Neuronal stem cell (in vitro differentiated cells): ENCODE data around the gene FLVCR2.

Experiments used
- DNase-seq: peaks from one replicate; pipeline ENCODE4 v3.0.0-alpha.2; 2013; ENCODE audit warnings: low spot score
- H2AFZ ChIP-seq: one replicate; pipeline ENCODE4 v1.6.1; 2013; ENCODE audit warnings: mild to moderate bottlenecking, low read length, inconsistent platforms
- H2AK5ac ChIP-seq: 2 replicates; pipeline ENCODE4 v1.6.1; 2013; ENCODE audit warnings: low read depth, mild to moderate bottlenecking, inconsistent platforms, low read length, moderate library complexity, mixed read lengths
- H2BK120ac ChIP-seq: 2 replicates; pipeline ENCODE4 v1.6.1; 2013; ENCODE audit warnings: low read depth, mild to moderate bottlenecking, inconsistent platforms, low read length, moderate library complexity, mixed read lengths
- H2BK12ac ChIP-seq: one replicate; pipeline ENCODE4 v1.6.1; 2013; ENCODE audit warnings: low read length, inconsistent platforms
- H2BK15ac ChIP-seq: 2 replicates; pipeline ENCODE4 v1.6.1; 2013; ENCODE audit warnings: mild to moderate bottlenecking, low read length, inconsistent platforms, mixed read lengths
- H2BK5ac ChIP-seq: one replicate; pipeline ENCODE4 v1.6.1; 2013; ENCODE audit warnings: inconsistent platforms, mild to moderate bottlenecking, low read length, moderate library complexity
- H3K14ac ChIP-seq: one replicate; pipeline ENCODE4 v1.6.1; 2013; ENCODE audit warnings: low read length, inconsistent platforms
- H3K18ac ChIP-seq: 2 replicates; pipeline ENCODE4 v1.6.1; 2013; ENCODE audit warnings: low read length, inconsistent platforms
- H3K23ac ChIP-seq: 2 replicates; pipeline ENCODE4 v1.6.1; 2013; ENCODE audit warnings: low read depth, mild to moderate bottlenecking, mixed read lengths, low read length, inconsistent platforms; ENCODE audit not compliant: poor library complexity
- H3K27ac ChIP-seq: replicated peaks from 3 replicates; pipeline ENCODE4 v1.5.1; 2013; ENCODE audit warnings: low read length, inconsistent platforms
- H3K27me3 ChIP-seq, 3 experiments: 2 replicates each; pipeline ENCODE4 v1.6.1; 2013; ENCODE audit warnings: low read length in 3 of 3, mild to moderate bottlenecking in 2 of 3, inconsistent platforms in 1 of 3, low read depth in 1 of 3, mixed read lengths in 1 of 3, moderate library complexity in 1 of 3; ENCODE audit not compliant: control insufficient read depth in 3 of 3, insufficient read depth in 3 of 3
- H3K36me3 ChIP-seq, 2 donors: replicated peaks in 1 of 2; 2 replicates each; pipeline ENCODE4 v1.6.1; 2013; ENCODE audit warnings: low read length in 2 of 2; ENCODE audit not compliant: control insufficient read depth in 2 of 2, insufficient read depth in 2 of 2
- H3K4ac ChIP-seq: 2 replicates; pipeline ENCODE4 v1.6.1; 2013; ENCODE audit warnings: inconsistent platforms, mild to moderate bottlenecking, low read length, moderate library complexity
- H3K4me1 ChIP-seq, 2 donors: 1 replicate in 1 of 2; 2 replicates in 1 of 2; pipeline ENCODE4 v1.6.1; 2013; ENCODE audit warnings: low read length in 2 of 2, low read depth in 1 of 2; ENCODE audit not compliant: control insufficient read depth in 2 of 2, insufficient read depth in 1 of 2
- H3K4me2 ChIP-seq: one replicate; pipeline ENCODE4 v1.6.1; 2013; ENCODE audit warnings: mild to moderate bottlenecking, low read length, inconsistent platforms; ENCODE audit not compliant: insufficient read depth, poor library complexity, severe bottlenecking
- H3K4me3 ChIP-seq, 2 donors: 2 replicates each; pipeline ENCODE4 v1.5.1; 2013; ENCODE audit warnings: low read length in 2 of 2, mild to moderate bottlenecking in 2 of 2, inconsistent platforms in 1 of 2, moderate library complexity in 1 of 2
- H3K79me1 ChIP-seq: one replicate; pipeline ENCODE4 v1.6.1; 2013; ENCODE audit warnings: low read depth, mild to moderate bottlenecking, inconsistent platforms, low read length, moderate library complexity
- H3K9ac ChIP-seq: one replicate; pipeline ENCODE4 v1.6.1; 2013; ENCODE audit warnings: mild to moderate bottlenecking, low read depth, low read length, inconsistent platforms; ENCODE audit not compliant: poor library complexity
- H3K9me3 ChIP-seq, 2 donors: replicated peaks in 1 of 2; 2 replicates each; pipeline versions ENCODE3 to v1.6.1; 2013; ENCODE audit warnings: low read length in 2 of 2, mild to moderate bottlenecking in 2 of 2, inconsistent platforms in 1 of 2, low read depth in 1 of 2, mixed read lengths in 1 of 2, moderate library complexity in 1 of 2; ENCODE audit not compliant: control insufficient read depth in 2 of 2, insufficient read depth in 1 of 2
- H4K8ac ChIP-seq: one replicate; pipeline ENCODE4 v1.6.1; 2013; ENCODE audit warnings: low read depth, mild to moderate bottlenecking, inconsistent platforms, low read length, moderate library complexity
- H4K91ac ChIP-seq: one replicate; pipeline ENCODE4 v1.6.1; 2013; ENCODE audit warnings: low read length, low read depth, mild to moderate bottlenecking, inconsistent platforms; ENCODE audit not compliant: poor library complexity
- WGBS, 2 donors: extraction: QIAGEN DNeasy Blood & Tissue Kit; methylation state at CpG; one replicate each; pipeline ENCODE4 v1.1.7; 2013; ENCODE audit warnings: missing lambda C conversion rate in 2 of 2, mixed read lengths in 1 of 2; ENCODE audit not compliant: insufficient read length in 2 of 2, insufficient replicate concordance in 1 of 2; ENCODE audit errors: extremely low coverage in 2 of 2; 5-methylcytosine and 5-hydroxymethylcytosine counted together

The FLVCR2 gene

GRCh38 chr14:75543786-75544185 lies 34.6 kb upstream of the FLVCR2 start:
- H3K9ac ChIP-seq, result no peak overlapping the region
- H3K36me3 ChIP-seq, result no peaks in the 10 kb centered on the region
- H2BK12ac ChIP-seq, result no peak overlapping the region
- no peak overlapping the region for H3K23ac ChIP-seq
- no peak overlapping the region for H3K4me3 ChIP-seq
- H3K9me3 ChIP-seq, result no peaks in the 10 kb centered on the region
- no peak overlapping the region for H2BK5ac ChIP-seq
- no peak overlapping the region for H3K4ac ChIP-seq
- no peak overlapping the region for H2BK120ac ChIP-seq
- H2AK5ac ChIP-seq, result no peak overlapping the region
- no peaks in the 10 kb centered on the region for H3K4me1 ChIP-seq
- no peaks in the 10 kb centered on the region for H3K79me1 ChIP-seq
- no peak overlapping the region for H2AFZ ChIP-seq
- peaks cover 0 to 2% (median 0%) of the 10 kb centered on the region in 3 experiments for H3K27me3 ChIP-seq
- no peak overlapping the region for H3K18ac ChIP-seq
- H3K27ac ChIP-seq, result no peak overlapping the region
- no peak for DNase-seq
- H4K91ac ChIP-seq, result no peak overlapping the region
- no peak overlapping the region for H3K14ac ChIP-seq
- WGBS, 2 donors, result no CpG with 5 or more reads among the region's 2 CpGs
- no peak overlapping the region for H2BK15ac ChIP-seq
- no peak overlapping the region for H3K4me2 ChIP-seq
- no peak overlapping the region for H4K8ac ChIP-seq

GRCh38 chr14:75545907-75546306 lies 32.5 kb upstream of the FLVCR2 start:
- Histone ChIP-seq H2BK120ac (no peak overlapping the region), H3K4ac (no peak overlapping the region), H4K8ac (no peak overlapping the region), H2BK15ac (no peak overlapping the region), H3K4me1 (no peaks in the 10 kb centered on the region), H4K91ac (no peak overlapping the region), H3K14ac (no peak overlapping the region), H3K23ac (no peak overlapping the region), H3K4me3 (no peak overlapping the region), H3K27ac (no peak overlapping the region), H2BK5ac (no peak overlapping the region), H2BK12ac (no peak overlapping the region), H3K9ac (no peak overlapping the region), H2AK5ac (no peak overlapping the region), H2AFZ (no peak overlapping the region), H3K18ac (no peak overlapping the region), H3K4me2 (no peak overlapping the region), H3K9me3 (no peaks in the 10 kb centered on the region), H3K79me1 (no peaks in the 10 kb centered on the region), H3K27me3 (peaks cover 0 to 2% (median 0%) of the 10 kb centered on the region in 3 experiments), H3K36me3 (no peaks in the 10 kb centered on the region)
- no CpG with 5 or more reads among the region's 13 CpGs for WGBS, 2 donors
- DNase-seq, result no peak

- no peak overlapping the region for H3K23ac ChIP-seq
- no peak overlapping the region for H3K27ac ChIP-seq
- H4K8ac ChIP-seq, result no peak overlapping the region
- DNase-seq, result no peak
- no peak overlapping the region for H3K4me2 ChIP-seq
- H3K4ac ChIP-seq, result no peak overlapping the region
- H3K4me1 ChIP-seq, result no peaks in the 10 kb centered on the region
- peak overlapping the region; percentile 63 for H3K9ac ChIP-seq
- no peak overlapping the region for H3K4me3 ChIP-seq
- no peaks in the 10 kb centered on the region for H3K9me3 ChIP-seq
- no peak overlapping the region for H2BK15ac ChIP-seq
- no peak overlapping the region for H2AK5ac ChIP-seq
- H3K36me3 ChIP-seq, result no peaks in the 10 kb centered on the region
- no peak overlapping the region for H2BK5ac ChIP-seq
- H3K79me1 ChIP-seq, result no peaks in the 10 kb centered on the region
- peak overlapping the region; percentile 15 for H3K18ac ChIP-seq
- peaks cover 0 to 2% (median 0%) of the 10 kb centered on the region in 3 experiments for H3K27me3 ChIP-seq
- H2BK12ac ChIP-seq, result no peak overlapping the region
- no peak overlapping the region for H2BK120ac ChIP-seq
- H3K14ac ChIP-seq, result no peak overlapping the region
- H2AFZ ChIP-seq, result no peak overlapping the region
- no CpG with 5 or more reads among the region's 11 CpGs for WGBS, 2 donors
- H4K91ac ChIP-seq, result no peak overlapping the region
Measured at GRCh38 chr14:75547552-75548250, 30.7 kb upstream of the FLVCR2 start.

GRCh38 chr14:75548544-75548943 lies 29.9 kb upstream of the FLVCR2 start:
- no peaks in the 10 kb centered on the region for H3K79me1 ChIP-seq
- H2AK5ac ChIP-seq, result no peak overlapping the region
- peaks cover 0 to 2% (median 0%) of the 10 kb centered on the region in 3 experiments for H3K27me3 ChIP-seq
- no peak overlapping the region for H3K18ac ChIP-seq
- no peak overlapping the region for H4K8ac ChIP-seq
- no peaks in the 10 kb centered on the region for H3K4me1 ChIP-seq
- H3K4ac ChIP-seq, result no peak overlapping the region
- no peak overlapping the region for H2BK120ac ChIP-seq
- DNase-seq, result no peak
- H3K14ac ChIP-seq, result no peak overlapping the region
- H3K36me3 ChIP-seq, result no peaks in the 10 kb centered on the region
- H2BK5ac ChIP-seq, result no peak overlapping the region
- no peak overlapping the region for H3K4me2 ChIP-seq
- no peak overlapping the region for H3K4me3 ChIP-seq
- H3K9me3 ChIP-seq, result no peaks in the 10 kb centered on the region
- H2AFZ ChIP-seq, result no peak overlapping the region
- H2BK15ac ChIP-seq, result no peak overlapping the region
- no peak overlapping the region for H4K91ac ChIP-seq
- H2BK12ac ChIP-seq, result no peak overlapping the region
- H3K27ac ChIP-seq, result no peak overlapping the region
- WGBS, 2 donors, result no CpG with 5 or more reads among the region's 7 CpGs
- no peak overlapping the region for H3K23ac ChIP-seq
- H3K9ac ChIP-seq, result no peak overlapping the region
